Inflammatory macrophage treated with lipopolysaccharide for 1 hour (primary cell): ENCODE results near the gene GSN.
A peak's percentile ranks its signal among the peaks of the same experiment; 100 is the strongest.

ENCODE experiments used
- DNase-seq, 2 donors: peaks; one replicate each; pipeline ENCODE4 v3.0.0-alpha.2; 2020 to 2022

Gene GSN

GRCh38 chr9:121246821-121247561 is 21.0 kb upstream of the GSN start:
- peak; percentile 88 to 99 for DNase-seq

GRCh38 chr9:121249563-121249962 is 18.4 kb upstream of the GSN start:
- DNase-seq = peak; percentile 81 to 96

- peak; percentile 47 to 58 for DNase-seq
These were observed 15.7 kb upstream of the GSN start for GRCh38 chr9:121252104-121252851.

GRCh38 chr9:121253162-121253561 is 14.8 kb upstream of the GSN start:
- no peak for DNase-seq

- peak in 1 of 2 donors; percentile 47 for DNase-seq
These were observed 14.0 kb upstream of the GSN start for GRCh38 chr9:121253821-121254501.

GRCh38 chr9:121259498-121259897 is 8.5 kb upstream of the GSN start:
- no peak for DNase-seq

- no peak for DNase-seq
These were observed 8.0 kb upstream of the GSN start for GRCh38 chr9:121259935-121260334.

GRCh38 chr9:121260457-121261106 is 7.4 kb upstream of the GSN start:
- DNase-seq = no peak

GRCh38 chr9:121261107-121261460 is 6.9 kb upstream of the GSN start:
- DNase-seq = no peak

- DNase-seq = peak; percentile 57 to 78
These were observed 6.2 kb upstream of the GSN start for GRCh38 chr9:121261755-121262154.

- DNase-seq = no peak
These were observed 5.5 kb upstream of the GSN start for GRCh38 chr9:121262423-121262822.

- DNase-seq = no peak
These were observed 5.0 kb upstream of the GSN start for GRCh38 chr9:121262953-121263352.

- no peak for DNase-seq
These were observed 1.6 kb upstream of the GSN start for GRCh38 chr9:121266356-121266755.

GRCh38 chr9:121266906-121267650 is 884 bp upstream of the GSN start:
- no peak for DNase-seq

- no peak for DNase-seq
These were observed 562 bp downstream of the GSN start for GRCh38 chr9:121268598-121268850.

- DNase-seq = peak in 1 of 2 donors; percentile 46
These were observed 1.1 kb downstream of the GSN start for GRCh38 chr9:121268851-121269641.

GRCh38 chr9:121269642-121270254 is 1.8 kb downstream of the GSN start:
- no peak for DNase-seq

- DNase-seq = peak; percentile 74 to 78
These were observed 3.7 kb downstream of the GSN start for GRCh38 chr9:121271368-121272341.

- no peak for DNase-seq
These were observed 4.5 kb downstream of the GSN start for GRCh38 chr9:121272401-121272948.
